HPDE6-E6E7 (cell line): Measurements from ENCODE around the gene RNF19B.
"Not testable (repeated sequence)": the region's sequence is repeated elsewhere in the genome, so short reads cannot be mapped to it uniquely, and the experiment has no call there.

Experiments
- DNase-seq: peaks from one replicate; pipeline ENCODE4 v3.0.0; 2011; ENCODE audit warnings: missing footprints; ENCODE audit errors: extremely low spot score

The RNF19B gene

DNA sequence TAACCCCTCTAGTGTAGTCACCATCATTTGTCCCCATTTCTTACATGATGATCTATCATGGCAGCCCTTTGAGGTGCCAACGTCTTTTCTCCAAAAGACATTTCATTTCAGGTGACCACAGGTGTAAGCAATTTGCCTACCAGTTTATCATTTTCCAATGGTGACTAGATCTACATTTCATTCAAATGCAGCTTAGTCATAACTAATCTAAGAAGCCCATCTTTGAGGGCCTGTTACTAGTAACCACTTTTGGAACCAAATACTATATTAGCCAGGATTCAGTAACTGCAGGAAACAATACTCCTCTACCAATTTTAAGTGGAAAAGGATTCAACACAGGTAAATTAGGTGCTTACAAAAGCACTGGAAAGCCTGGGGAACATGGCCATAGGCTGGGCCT is 32.8 kb downstream of the RNF19B start:
- DNase-seq = no peak

DNA sequence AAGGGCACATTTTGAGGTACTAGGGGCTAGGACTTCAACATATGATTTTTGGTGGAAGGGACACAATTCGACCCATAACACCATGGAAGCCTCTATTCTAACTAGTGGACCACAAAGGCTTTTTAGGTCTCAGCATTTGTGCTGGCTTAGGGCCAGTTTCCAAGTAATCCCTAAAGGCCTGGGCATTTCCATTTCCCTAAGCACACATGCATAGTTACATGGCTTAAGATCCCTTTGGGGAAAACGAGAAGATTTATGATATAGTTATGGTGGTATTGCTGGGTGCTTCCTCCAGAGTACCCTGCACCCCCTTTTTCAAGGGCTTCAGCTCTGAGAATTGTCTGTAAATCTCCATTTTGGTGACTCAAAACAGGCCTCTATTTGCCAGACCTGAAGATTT is 35.2 kb downstream of the RNF19B start:
- DNase-seq = no peak

DNA sequence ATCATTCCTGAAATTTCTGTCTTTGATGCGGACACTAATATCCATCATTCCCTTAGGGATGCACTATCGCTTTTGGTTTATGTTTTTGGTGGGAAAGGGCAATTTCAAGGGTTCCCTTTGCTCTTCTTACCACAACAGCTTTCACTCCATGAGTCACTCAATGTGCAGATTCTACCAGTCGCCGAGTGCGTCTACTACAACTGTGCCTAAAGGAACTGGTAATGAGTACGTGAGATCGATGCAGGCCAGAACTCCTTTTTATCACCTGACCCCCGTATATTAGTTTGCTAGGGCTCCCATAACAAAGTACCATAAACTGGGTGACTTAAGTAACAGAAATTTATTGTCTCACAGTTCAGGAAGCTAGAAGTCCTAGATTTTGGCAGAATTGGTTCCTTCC is 35.9 kb downstream of the RNF19B start:
- DNase-seq = no peak

GRCh38 chr1:32928285-32928684 is 36.3 kb downstream of the RNF19B start:
- no peak for DNase-seq

GRCh38 chr1:32927441-32927840 is 37.2 kb downstream of the RNF19B start:
- DNase-seq = no peak

- no peak for DNase-seq
Observed at GRCh38 chr1:32926562-32926961, 38.0 kb downstream of the RNF19B start.

DNA sequence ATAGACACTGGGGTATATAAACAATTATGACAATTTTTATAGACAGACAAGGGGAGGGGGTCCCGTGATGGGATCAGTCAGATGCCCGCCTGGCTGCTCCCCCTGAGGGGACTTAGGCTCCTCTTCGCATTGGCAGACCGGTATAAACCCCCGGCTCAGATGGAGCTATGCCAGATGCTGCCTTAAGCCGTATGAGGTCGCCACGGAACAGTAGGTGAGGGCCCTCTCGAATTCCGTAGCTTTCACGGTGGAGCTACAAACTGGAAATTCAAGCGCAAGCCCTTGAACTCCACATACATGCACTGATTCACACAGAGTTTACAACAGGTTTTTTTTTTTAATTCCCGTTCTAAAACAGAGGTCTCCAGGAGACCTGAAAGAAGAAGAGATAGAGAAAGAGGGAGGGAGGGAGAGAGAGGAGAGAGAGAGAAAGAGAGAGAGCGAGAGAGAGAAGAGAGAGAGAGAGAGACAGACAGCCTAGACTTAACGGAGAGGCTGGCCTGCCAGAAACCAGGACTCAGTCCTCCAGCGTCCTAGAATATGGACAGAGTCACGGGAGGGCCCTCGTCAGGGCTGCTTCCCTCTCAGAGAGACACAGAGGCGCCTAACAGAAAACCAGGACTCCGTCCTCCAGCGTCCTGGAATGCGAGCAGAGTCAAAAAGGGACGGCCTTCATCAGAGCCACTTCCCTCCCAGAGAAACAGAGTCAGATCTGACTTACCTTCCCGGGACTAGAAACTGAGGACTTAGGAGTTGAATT is 39.0 kb downstream of the RNF19B start:
- no peak for DNase-seq

- DNase-seq = no peak
Observed at GRCh38 chr1:32924881-32925344, 39.7 kb downstream of the RNF19B start.

DNA sequence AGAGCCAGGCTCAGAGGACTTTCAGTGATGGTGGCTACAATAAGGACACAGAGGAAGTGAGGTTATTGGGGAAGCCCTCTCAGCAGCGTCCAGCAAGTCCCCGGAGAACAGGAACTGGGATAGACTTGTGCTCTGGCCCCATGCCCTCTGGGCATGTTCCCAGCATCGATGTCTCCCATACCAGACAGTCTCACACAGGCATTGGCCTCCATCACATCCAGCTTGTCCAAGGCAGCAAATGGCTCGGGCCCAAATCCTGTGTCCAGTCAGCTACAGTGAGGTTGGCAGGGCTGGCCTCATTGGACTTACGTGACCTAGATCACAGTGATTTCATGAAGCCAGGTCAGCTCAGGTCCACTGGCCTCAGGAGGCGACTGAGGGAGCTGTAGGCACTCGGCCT is 43.8 kb downstream of the RNF19B start:
- DNase-seq = no peak

DNA sequence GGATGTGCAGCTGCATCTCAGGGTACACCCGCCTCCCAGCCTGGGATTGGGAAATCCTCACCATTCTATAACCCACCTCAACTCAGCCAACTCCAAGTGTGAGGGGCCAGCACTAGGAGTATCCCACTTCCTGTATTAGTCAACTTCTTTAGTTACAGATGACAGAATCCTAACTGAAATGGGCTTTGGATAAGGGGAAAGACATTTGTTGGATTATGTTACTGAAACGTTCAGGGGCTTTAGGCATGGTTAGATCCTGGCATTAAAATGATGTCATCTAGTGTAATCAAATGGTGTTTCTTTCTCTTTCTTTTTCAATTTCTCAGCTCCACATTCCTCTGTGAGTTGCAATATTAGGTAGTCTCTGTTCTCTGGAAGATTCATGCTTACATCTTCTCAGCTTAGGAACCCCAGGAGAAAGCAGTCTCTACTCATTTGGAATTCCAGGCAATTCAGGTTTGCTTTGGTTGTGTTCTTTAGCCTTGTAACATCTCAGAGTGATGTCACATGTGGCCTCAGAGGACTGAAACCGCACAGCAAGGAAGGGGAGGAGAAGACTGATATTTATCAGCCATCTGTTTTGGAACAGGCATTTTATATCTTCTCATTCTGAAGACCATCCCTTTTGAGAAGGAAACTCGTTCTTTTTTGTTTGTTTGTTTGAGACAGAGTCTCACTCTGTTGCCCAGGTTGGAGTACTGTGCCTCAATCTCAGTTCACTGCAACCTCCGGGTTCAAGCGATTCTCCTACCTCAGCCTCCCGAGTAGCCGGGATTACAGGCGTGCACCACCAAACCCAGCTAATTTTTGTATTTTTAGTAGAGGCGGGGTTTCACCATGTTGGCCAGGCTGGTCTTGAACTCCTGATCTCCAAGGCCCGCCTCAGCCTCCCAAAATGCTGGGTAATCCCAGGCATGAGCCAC is 44.5 kb downstream of the RNF19B start:
- no peak for DNase-seq

GRCh38 chr1:32918179-32918578 is 46.4 kb downstream of the RNF19B start:
- DNase-seq = no peak

DNA sequence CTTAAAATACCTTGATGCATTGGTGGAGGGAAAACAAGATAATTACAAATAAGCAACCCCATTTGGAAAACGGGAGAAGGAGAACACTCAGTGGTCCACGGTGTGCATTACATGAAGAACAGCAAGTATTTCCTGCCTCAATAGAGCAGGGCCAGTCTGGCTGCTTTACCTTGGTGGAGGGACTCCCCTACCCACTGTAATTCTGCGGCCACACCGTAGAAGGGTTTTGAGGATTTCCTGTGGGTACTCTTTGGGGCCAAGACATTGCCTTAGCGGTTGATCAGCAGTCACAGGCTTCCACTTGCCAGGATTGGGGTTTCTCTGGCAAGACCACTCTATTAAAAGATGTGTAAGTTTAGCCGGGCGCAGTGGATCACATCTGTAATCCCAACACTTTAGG is 47.1 kb downstream of the RNF19B start:
- no peak for DNase-seq

GRCh38 chr1:32915766-32916706 is 48.6 kb downstream of the RNF19B start:
- no peak for DNase-seq

DNA sequence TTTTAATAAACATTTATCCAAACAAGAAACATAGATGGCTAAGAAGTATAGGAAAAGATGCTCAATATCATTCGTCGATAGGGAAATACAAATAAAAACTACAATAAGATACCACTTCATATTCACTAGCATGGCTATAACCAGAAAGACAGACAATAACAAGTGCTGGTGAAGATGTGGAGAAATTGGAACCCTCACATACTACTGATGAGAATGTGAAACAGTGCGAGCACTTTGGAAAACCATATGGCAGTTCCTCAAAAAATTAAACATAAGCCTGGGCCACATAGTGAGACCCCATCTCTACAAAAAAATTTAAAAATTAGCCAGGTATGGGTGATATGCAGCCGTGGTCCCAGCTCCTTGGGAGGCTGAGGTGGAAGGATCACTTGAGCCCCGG is 54.3 kb downstream of the RNF19B start:
- DNase-seq = no peak

DNA sequence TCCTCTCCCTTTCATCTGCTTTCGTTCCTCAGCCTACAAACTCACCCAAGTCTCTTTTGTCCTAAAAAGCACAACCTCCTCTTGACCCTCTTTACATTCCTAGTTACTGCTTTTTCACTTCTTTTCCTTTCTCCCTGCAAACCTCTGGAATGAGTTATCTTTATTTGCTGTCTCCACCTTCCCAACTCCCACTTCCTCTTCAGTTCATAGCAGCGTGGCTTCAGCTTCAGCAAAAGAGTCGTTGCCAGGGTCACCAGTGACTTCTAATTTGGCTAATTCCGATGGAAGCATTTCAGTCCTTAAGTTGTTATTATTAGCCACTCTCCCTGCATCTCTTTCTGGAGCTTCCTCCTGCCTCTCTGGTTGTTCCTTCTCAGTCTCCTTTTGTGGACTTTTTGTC is 57.2 kb downstream of the RNF19B start:
- no peak for DNase-seq

DNA sequence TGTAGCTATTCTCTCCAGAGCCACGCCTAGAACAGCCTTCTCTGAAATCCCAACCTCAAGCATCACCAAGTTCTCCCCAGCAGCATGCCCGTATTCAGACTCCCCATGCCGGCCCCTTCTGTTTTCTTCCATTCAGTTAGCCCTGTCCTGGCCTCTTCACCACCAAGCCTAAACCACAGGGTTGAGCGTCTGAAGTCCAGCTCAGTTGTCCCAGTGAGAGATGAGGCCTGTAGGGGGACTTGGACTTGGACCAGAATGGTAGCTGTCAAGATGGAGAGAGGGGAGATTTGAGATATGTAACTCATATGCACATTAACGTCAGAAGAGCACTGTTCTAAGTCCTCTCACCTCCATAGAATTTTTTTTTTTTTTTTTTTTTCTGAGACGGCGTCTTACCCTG is 58.0 kb downstream of the RNF19B start:
- no peak for DNase-seq

- DNase-seq = not testable (repeated sequence)
Observed at GRCh38 chr1:32905588-32905987, 59.0 kb downstream of the RNF19B start.

- no peak for DNase-seq
Observed at GRCh38 chr1:32904797-32905196, 59.8 kb downstream of the RNF19B start.

- no peak for DNase-seq
Observed at GRCh38 chr1:32903991-32904785, 60.4 kb downstream of the RNF19B start.

GRCh38 chr1:32902535-32902920 is 62.1 kb downstream of the RNF19B start:
- no peak for DNase-seq
